KG1 (cell line): ENCODE measurements around the gene GRPEL2.

ENCODE experiments used
- DNase-seq: peaks from one replicate; lab custom pipeline; 2025; lab: John Stamatoyannopoulos, UW

Gene GRPEL2

DNA sequence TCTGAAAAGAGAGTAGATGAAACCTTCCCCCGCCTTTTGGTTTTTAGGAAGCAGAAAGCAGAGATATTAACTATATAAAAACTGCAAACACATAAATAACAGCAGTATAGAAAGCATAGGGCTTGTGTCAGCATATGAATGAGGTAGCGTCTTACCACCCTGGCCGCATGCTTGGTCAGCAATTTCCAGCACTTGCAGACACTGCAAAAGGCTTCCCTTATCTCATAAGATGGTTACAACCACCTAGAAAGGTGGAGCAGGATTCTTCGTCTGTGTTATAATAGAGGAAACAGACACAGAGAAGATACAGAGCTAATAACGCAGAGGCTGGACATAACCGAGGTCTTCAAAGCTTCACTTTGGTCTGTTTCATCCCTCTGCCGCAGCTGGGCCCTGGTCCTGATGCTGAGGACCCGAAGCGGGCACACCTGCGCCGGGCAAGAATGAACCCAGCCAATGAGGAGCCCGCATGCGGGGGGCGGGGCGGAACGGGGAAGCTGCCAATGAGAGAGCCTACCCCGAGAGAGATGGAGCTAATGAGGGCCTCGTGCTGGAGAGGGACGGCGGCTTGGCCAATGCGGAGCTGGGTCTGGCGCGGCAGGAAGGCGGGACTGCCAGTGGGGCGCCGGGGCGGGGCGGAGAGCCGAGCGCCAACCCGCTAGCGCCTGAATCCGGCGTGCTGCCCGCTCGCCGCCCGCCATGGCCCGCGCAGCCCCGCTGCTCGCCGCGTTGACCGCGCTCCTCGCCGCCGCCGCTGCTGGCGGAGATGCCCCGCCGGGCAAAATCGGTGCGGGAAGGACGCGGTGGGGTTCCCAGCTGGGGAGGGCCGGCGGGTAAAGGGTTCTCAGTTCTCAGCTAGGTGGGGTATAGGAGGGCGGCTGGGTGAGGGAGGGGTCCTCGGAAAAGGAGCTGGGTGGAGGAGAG lies 12.3 kb downstream of the GRPEL2 start, which contains the start of gene PCYOX1L:
Gene PCYOX1L (plus strand): TSS at position 677 of the 924 bp plus-strand sequence. CDS start 23 bp downstream, at position 700.
- DNase-seq: peak; percentile 4

DNA sequence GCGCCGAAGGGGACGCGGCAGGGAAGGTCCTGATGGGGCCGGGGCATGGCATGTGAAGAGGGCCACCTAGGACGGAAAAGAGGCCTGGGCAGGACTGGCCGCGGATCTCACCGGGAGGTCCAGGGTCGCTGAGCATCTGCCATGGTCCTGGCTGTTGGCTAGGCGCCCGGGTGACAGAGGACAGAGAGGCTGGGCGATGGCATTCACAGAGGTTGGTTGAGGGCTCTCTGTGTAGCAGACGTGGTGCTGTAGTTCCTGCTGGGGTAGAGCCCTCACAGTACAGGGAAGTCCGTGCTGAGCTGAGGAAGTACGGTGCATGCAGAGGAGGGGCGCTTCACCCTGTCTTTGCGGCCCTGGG lies 13.0 kb downstream of the GRPEL2 start:
- no peak for DNase-seq

DNA sequence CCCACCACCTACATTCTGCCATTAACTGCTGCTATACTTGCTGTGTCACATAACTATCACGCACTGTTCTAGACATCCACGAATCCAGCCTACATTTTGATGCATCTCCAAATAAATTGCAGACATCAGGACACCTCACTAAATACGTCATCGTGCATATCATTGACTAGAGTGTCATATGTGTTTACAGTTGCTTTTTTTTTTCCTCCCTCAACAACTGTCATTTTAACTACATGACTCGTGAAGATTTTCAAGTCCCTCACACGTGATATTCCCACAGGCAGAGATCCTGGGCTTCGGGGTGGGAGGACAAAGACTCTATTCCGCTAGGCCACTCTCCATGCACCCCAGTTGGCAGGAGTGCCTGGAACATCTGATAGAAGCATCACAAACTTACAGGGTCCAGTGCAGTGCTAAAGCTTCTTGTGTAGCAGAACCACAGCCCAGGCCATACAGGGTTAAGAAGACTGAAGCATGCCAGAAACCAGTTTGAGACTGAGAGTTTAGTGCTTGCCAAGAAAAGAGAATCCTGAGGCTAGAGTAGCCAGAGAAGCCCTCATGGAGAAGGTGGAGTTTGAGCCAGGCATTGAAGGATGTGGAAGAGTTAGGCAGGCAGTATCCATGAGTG lies 13.7 kb downstream of the GRPEL2 start:
- DNase-seq: no peak

DNA sequence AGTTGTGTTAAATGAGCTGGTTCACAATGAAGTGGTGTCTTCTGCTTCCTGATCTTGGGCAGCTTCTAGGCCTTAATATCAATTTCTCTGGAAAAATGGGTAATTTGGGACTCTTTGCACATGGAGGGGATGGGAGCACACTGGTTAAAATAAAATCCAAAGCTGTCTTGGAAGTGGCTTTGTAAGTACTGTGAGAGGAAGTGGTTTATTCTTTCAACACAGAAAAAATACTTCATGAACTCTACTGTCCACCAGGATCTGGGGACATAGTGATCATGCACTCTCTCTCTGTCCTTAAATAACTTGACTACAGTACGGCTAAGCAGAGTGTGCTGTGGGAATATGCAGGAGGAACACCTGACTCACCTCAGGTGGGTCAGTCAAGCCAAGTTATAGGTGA lies 15.0 kb downstream of the GRPEL2 start:
- no peak for DNase-seq

DNA sequence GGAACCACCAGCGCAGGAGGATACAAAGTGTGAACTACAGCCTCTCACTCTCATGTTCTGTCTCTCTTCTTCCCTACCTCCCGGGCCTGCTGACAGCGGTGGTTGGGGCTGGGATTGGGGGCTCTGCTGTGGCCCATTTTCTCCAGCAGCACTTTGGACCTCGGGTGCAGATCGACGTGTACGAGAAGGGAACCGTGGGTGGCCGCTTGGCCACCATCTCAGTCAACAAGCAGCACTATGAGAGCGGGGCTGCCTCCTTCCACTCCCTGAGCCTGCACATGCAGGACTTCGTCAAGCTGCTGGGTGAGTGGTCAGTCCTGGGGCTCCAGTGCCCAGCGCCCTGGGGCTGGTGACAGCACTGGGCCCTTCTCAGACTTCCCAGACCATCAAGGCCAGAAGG lies 17.2 kb downstream of the GRPEL2 start:
- DNase-seq: no peak

DNA sequence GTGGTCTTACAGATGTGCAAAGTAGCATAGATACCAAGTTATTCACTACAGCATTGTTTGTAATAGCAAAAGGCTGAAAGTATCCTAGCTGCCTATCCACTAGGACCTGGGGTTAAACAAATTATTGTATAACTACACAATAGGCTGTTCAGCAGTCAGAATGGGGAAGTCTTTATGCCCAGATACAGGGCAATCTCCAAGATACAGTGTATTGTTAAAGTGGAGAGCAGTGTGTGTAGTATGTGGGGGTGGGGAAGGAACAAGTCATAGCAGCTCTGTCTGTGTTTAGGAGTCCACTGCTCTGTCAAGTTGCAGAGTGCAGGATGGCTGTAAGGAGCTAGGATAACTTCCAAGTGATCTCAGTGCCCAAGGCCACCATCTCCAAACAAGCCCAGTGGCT lies 18.1 kb downstream of the GRPEL2 start:
- no peak for DNase-seq

DNA sequence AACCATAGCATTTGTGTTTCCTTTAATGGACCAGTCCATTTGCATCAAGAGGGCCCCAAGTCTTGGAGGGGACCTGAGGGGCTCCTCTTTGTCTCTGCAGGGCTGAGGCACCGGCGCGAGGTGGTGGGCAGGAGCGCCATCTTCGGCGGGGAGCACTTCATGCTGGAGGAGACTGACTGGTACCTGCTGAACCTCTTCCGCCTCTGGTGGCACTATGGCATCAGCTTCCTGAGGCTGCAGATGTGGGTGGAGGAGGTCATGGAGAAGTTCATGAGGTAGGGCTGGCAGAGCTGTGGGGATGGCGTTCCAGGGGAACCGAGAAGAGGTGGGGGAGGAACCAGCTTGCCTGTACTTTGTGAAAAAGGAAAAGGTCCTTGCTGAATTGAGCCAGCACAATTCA lies 18.6 kb downstream of the GRPEL2 start:
- no peak for DNase-seq

DNA sequence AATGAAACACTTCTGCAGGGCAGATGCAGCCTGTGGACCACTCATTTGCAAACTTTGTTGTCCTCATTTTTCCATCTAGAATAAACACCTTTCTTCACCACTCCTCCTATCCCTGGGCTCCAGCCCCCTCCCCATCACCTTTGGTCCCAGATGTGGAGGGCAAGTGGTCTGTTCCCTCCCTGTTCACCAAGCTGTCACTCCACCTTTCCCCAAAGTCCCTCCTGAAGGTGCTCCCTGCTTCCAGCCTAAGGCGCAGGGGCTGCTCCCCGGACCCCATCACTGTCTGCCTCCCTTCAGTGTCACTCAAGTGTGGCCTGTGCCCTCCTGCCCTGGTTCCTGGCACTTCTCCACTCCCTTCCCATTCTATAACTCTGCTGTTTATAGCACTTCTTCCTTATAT lies 19.4 kb downstream of the GRPEL2 start:
- no peak for DNase-seq

DNA sequence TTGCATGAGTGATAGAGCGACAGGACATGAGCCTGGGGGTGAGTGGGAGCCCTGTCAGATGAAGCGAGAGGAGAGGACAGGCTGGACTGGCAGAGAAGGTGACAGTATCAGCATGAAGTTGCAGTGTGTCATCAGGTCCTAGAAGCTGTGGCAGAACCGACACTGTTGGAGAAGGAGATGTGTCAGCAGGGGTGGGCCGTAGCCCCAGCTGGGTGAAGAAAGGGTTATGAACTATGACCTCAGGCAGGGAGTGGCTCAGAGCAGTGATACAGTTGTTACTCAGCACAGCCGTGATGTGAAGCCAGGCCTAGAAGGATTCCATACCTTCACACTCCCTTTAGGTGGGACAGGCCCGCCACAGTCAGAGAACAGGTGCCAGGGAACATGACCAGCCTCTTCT lies 20.1 kb downstream of the GRPEL2 start:
- no peak for DNase-seq

DNA sequence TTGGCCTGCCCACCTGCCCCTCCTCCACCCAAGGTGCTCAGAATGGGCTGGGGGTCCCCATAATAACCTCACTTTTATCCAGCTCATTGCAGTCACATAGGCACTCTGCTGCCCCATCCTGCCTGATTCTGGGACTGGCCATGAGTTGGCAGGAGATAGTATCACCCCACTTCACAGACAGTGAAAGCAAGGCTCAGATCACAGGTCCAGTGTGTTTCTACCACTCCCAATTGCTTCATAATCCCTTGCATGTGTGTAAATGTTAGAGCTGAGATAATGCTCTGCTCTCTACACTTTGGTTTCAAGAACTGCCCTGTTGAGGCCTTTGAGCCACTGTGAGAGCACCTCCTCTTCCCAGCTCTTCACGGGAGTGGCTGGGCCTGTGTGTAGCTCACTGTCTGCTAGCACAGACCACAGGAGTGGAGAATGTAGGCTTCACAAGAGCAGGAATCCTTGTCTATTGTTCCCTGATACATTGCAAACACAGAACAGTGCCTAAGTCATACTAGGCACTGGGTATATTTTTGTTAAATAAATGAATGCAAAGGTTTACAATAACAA lies 20.9 kb downstream of the GRPEL2 start:
- no peak for DNase-seq

DNA sequence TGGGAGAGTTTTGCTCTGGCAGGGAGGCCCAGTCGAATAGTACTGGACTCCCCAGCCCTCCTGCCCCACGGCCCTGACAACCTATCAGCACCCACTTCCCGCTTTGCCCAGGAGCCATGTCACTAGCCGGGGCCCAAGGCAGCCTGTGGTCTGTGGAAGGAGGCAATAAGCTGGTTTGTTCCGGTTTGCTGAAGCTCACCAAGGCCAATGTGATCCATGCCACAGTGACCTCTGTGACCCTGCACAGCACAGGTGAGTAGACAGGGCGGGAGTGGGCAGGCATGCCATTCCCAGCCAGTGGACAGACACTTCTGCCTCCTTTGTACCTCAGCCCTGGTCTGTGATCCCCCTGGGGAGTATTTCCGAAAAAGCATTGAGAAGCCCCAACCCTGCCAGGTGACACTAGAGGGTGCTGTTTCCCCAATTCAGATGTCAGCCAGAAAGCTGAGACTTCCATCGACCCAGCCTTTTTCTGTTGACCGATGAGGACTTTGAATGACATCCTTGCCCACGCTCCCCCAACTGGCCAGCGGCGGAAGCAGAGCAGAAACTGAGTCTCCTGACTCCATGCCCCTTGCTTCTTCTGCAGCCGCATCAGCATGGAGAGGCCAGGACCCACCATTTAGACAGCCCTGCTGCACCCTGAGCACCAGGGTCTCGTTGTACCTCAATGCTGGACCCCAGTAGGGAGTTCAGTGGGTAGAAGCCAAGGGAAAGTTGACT lies 22.1 kb downstream of the GRPEL2 start:
- no peak for DNase-seq

DNA sequence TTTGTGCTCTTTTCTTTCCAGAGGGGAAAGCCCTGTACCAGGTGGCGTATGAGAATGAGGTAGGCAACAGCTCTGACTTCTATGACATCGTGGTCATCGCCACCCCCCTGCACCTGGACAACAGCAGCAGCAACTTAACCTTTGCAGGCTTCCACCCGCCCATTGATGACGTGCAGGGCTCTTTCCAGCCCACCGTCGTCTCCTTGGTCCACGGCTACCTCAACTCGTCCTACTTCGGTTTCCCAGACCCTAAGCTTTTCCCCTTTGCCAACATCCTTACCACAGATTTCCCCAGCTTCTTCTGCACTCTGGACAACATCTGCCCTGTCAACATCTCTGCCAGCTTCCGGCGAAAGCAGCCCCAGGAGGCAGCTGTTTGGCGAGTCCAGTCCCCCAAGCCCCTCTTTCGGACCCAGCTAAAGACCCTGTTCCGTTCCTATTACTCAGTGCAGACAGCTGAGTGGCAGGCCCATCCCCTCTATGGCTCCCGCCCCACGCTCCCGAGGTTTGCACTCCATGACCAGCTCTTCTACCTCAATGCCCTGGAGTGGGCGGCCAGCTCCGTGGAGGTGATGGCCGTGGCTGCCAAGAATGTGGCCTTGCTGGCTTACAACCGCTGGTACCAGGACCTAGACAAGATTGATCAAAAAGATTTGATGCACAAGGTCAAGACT lies 22.8 kb downstream of the GRPEL2 start:
- DNase-seq: no peak

DNA sequence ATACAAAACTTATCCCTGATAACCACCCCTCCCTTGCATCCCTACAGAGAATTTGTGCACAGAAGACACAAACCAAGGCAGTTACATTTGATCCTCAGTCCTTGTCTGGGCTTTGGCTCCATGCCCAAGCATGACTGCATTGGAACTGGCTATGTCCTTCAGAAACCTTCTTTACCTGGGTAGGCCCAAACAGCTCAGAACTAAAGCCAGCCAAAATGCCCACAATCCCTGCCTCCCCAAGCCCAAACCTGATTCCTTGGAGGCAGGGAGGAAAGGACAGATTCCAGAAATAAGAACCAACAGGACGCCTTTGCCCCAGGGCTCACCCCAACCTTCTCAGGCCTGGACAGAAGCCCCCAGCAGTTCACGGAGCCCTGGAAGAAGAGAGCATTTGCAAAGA lies 25.6 kb downstream of the GRPEL2 start:
- DNase-seq: no peak

DNA sequence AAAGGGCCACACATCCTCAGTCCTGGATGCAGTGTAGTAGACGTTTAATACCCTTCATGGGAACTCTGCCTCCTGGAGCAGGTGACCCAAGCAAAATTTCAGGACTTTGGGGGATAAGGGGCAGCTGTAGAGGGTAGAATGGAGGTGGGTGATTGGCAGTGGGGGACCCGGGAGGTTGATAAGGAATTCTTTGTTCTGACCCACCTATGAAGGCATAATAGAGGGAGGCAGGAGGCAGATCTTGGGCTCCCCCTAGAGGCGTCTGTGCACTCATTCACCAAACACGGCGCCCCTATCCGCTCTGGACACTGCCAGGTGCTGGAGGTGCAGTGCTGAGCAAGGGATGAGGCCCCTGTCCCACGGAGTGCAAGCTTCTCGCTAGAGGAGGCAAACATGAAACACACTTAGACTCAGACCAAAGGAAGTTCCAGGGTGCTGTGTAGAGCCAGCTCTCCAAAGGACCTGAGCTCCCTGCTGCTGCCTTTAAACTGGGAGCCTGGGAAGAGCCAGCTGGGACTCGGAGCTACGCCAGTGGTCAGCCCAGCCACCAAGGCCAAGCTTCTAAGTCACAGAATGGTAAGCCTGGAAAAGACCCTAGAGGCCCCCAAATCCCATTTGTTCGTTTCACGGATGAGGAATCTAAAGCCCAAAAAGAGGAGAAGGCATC lies 26.1 kb downstream of the GRPEL2 start:
- peak; percentile 0 for DNase-seq

DNA sequence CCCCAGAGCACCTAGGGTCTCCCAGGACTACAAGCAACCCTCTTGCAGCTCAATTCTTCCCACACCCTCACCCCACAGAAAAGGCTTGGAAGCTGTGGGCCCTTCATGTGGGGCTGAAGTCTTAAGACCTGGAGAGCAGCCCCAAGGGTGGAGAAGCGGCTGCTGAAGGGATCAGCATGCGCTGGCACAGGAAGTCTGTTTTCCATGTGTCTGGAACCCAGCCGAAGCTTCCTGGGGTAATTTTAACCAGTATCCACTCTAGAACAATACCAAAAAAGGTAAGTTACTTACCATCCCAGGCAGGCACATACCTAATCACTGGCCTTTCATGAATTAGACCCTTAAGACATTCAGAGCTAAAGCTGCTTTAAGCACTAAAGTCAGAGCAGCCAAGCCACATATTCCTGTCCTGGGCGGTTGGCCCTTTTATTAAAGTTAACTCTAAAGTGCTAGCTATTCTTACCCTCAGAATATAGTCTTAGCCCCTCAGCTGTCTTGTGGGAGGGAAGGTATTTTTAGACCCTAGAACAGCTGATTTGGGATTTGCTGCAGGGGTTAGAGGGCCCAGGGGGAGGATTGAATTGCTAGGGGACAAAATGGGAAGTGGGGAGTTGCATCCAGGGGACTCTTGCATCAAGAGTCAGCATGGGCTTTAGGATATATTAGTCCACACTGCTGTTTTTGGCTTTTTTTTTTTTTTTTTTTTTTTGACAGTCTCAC lies 26.9 kb downstream of the GRPEL2 start:
- DNase-seq: no peak

DNA sequence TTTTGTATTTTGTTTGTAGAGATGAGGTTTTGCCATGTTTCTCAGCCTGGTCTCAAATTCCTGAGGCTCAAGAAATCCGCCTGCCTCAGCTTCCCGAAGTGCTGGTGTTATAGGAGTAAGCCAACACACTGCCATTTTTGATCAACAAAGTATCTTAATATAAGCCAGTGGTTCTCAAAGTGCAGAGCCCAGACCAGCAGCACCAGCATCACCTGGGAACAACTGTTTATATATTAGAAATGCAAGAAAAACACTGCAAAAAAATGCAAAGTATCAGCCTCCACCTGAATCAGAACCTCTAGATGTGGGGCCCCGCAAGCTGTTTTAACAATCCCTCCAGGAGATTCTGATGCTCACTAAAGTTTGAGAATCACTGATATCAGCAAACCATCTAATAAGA lies 27.6 kb downstream of the GRPEL2 start:
- no peak for DNase-seq

DNA sequence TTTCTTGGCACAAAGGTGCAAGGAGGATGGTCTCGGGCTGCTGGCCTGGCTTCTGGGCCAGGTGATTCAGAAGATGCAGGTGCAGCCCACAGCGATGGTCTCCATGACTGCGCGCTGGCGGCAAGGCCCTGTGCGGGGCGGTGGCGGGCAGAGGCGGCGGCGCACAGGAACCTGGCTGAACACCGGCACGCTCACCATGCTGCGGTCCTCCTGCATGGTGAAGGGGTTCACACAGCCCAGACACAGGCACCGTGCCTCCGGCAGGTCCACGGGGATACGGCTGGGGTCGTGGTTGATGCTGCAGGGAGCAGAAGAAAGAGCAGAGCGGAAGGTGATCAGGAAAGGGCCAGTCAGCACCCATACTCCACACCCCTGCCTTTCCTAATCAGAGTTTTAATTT lies 29.0 kb downstream of the GRPEL2 start:
- DNase-seq: no peak

DNA sequence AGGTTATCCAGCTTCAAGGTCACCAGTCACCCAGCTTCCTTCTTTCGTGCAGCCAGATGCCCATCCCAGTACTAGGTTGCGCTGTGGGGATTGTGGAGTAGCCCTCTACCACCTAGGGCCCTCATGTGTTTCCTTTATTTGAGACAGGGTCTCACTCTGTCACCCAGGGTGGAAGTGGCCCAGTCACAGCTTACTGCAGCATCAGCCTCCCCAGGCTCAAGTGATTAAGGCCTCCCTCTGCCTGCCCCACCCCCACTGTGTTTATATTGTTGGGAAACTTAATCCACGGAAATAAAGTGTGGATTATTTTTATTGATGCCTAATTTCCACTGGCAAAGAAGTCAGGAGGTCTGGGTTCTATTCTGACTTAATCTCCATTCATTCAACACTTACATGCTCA lies 29.5 kb downstream of the GRPEL2 start:
- DNase-seq: no peak

DNA sequence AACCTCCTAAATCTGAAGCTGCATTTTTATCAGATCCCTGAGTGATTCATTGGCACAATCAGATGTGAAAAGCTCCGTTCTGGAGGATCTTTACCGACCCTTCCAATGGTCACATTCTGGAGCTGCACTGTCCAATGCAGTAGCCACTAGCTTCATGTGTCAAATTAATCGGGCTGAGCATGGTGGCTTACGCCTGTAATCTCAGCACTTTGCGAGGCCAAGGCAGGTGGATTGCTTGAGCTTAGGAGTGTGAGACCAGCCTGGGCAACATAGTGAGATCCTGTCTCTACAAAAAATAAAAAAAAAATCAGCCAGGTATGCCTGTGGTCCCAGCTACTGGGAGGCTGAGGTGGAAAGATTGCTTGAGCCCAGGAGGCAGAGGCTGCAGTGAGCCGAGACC lies 30.1 kb downstream of the GRPEL2 start:
- DNase-seq: no peak

DNA sequence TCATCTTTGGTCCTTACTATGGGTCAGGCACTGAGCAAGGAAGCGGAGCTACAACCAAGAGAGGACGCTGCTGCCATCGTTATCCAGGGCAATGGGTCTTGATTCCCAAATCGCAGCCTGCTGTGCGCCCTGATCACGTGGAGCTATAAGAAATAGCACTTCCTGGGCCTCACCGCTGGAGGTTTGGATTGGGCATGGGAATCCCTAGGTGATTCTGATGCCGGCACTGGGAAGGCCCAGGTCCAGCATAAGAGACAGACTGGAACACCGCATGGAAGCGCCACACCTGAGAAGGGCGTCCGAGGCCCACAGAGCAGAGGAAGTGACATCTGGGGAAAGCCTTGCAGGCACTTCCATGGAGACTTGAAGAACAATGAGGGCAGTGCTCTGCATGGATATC lies 30.8 kb downstream of the GRPEL2 start:
- no peak for DNase-seq
